ENCODE data around the gene ARHGAP29.
"Not testable (repeated sequence)": the region's sequence is repeated elsewhere in the genome, so short reads cannot be mapped to it uniquely, and the experiment has no call there.

Gene ARHGAP29

GRCh38 chr1:94165843-94166242, 71.5 kb downstream of the ARHGAP29 start:
- DNase-seq (ENCODE audit: low read depth): no peak

GRCh38 chr1:94164885-94165284, 72.5 kb downstream of the ARHGAP29 start:
- DNase-seq (ENCODE audit: low read depth): not testable (repeated sequence)

GRCh38 chr1:94164121-94164520, 73.3 kb downstream of the ARHGAP29 start:
- not testable (repeated sequence) for DNase-seq (ENCODE audit: low read depth)

GRCh38 chr1:94163249-94163648, 74.1 kb downstream of the ARHGAP29 start:
- DNase-seq (ENCODE audit: low read depth): not testable (repeated sequence)

GRCh38 chr1:94160811-94161210, 76.6 kb downstream of the ARHGAP29 start:
- peak; percentile 53 for DNase-seq (ENCODE audit: low read depth)

- no peak for DNase-seq (ENCODE audit: low read depth)
Measured at GRCh38 chr1:94156096-94156625, 81.2 kb downstream of the ARHGAP29 start.

GRCh38 chr1:94154989-94155388, 82.4 kb downstream of the ARHGAP29 start:
- no peak for DNase-seq (ENCODE audit: low read depth)

- no peak for DNase-seq (ENCODE audit: low read depth)
Measured at GRCh38 chr1:94153133-94153532, 84.3 kb downstream of the ARHGAP29 start.

- not testable (repeated sequence) for DNase-seq (ENCODE audit: low read depth)
Measured at GRCh38 chr1:94149166-94149565, 88.2 kb downstream of the ARHGAP29 start.

GRCh38 chr1:94146273-94146672, 91.1 kb downstream of the ARHGAP29 start:
- DNase-seq (ENCODE audit: low read depth): no peak

GRCh38 chr1:94144836-94145235, 92.5 kb downstream of the ARHGAP29 start:
- no peak for DNase-seq (ENCODE audit: low read depth)

- no peak for DNase-seq (ENCODE audit: low read depth)
Measured at GRCh38 chr1:94143809-94144176, 93.6 kb downstream of the ARHGAP29 start.

- DNase-seq (ENCODE audit: low read depth): no peak
Measured at GRCh38 chr1:94143173-94143808, 94.1 kb downstream of the ARHGAP29 start.

GRCh38 chr1:94142583-94142982, 94.8 kb downstream of the ARHGAP29 start:
- no peak for DNase-seq (ENCODE audit: low read depth)

- peak; percentile 48 for DNase-seq (ENCODE audit: low read depth)
Measured at GRCh38 chr1:94142022-94142421, 95.4 kb downstream of the ARHGAP29 start.

- DNase-seq (ENCODE audit: low read depth): no peak
Measured at GRCh38 chr1:94132111-94132510, 105.3 kb downstream of the ARHGAP29 start.

- no peak for DNase-seq (ENCODE audit: low read depth)
Measured at GRCh38 chr1:94130851-94131595, 106.4 kb downstream of the ARHGAP29 start.

GRCh38 chr1:94126651-94127050, 110.7 kb downstream of the ARHGAP29 start:
- DNase-seq (ENCODE audit: low read depth): no peak

GRCh38 chr1:94125551-94126514, 111.6 kb downstream of the ARHGAP29 start:
- DNase-seq (ENCODE audit: low read depth): no peak

GRCh38 chr1:94124538-94124937, 112.8 kb downstream of the ARHGAP29 start:
- DNase-seq (ENCODE audit: low read depth): no peak

GRCh38 chr1:94122201-94122970, 115.0 kb downstream of the ARHGAP29 start:
- DNase-seq (ENCODE audit: low read depth): no peak

All from HS-5 (cell line).